H1 (cell line): ENCODE measurements around the gene MCFD2. TPM values are rescaled to one million over a fixed set of nuclear protein-coding genes. Genes with fewer than 3 reads are reported as not detected.

Experiments used
- BRCA1 ChIP-seq: IDR thresholded peaks from 2 replicates; pipeline ENCODE4 v1.6.1; 2012; ENCODE audit warnings: low read depth, low read length, improper control_type of control experiment
- FOSL1 ChIP-seq: IDR thresholded peaks from 2 replicates; pipeline ENCODE4 v1.6.1; 2011; ENCODE audit warnings: mild to moderate bottlenecking, low read depth, low read length, moderate library complexity; ENCODE audit not compliant: insufficient read depth
- KDM1A ChIP-seq: fragments of 200-600, 300-600 bp; sonication (generic); IDR thresholded peaks from 2 replicates; pipeline ENCODE4 v1.7.1; 2016; ENCODE audit warnings: mild to moderate bottlenecking, low read length, borderline replicate concordance
- POLR2A ChIP-seq, 2 experiments: IDR thresholded peaks; 1 replicate in 1 of 2; 2 replicates in 1 of 2; pipeline ENCODE4 v1.6.1; 2011; ENCODE audit warnings: low read depth in 2 of 2, low read length in 2 of 2, mild to moderate bottlenecking in 2 of 2; ENCODE audit errors: control extremely low read depth in 1 of 2
- RAD21 ChIP-seq, 2 experiments: IDR thresholded peaks in 1 of 2; conservative IDR thresholded peaks in 1 of 2; 2 replicates each; pipeline ENCODE4 v1.6.1; 2011; ENCODE audit warnings: low read depth in 2 of 2, low read length in 2 of 2, improper control_type of control experiment in 1 of 2, inconsistent platforms in 1 of 2, mild to moderate bottlenecking in 1 of 2, moderate library complexity in 1 of 2
- SAP30 ChIP-seq: fragments of 300-600 bp; sonication (generic); IDR thresholded peaks from 2 replicates; pipeline ENCODE4 v1.7.1; 2012; ENCODE audit warnings: low read length, moderate library complexity, mild to moderate bottlenecking, inconsistent platforms; ENCODE audit not compliant: insufficient read depth, insufficient replicate concordance
- SP2 ChIP-seq: IDR thresholded peaks from 2 replicates; pipeline ENCODE4 v1.6.1; 2012; ENCODE audit warnings: mild to moderate bottlenecking, low read length, inconsistent platforms
- SRF ChIP-seq: IDR thresholded peaks from 2 replicates; pipeline ENCODE4 v1.6.1; 2011; ENCODE audit warnings: mild to moderate bottlenecking, low read depth, low read length, moderate library complexity
- TAF1 ChIP-seq: IDR thresholded peaks from 2 replicates; pipeline ENCODE4 v1.6.1; 2011; ENCODE audit warnings: mild to moderate bottlenecking, low read depth, low read length
- polyA plus RNA-seq, 7 experiments: library from polyadenylated mRNA; depleted of rRNA in 3 of 7; stranded (reverse) in 5 of 7; unstranded in 2 of 7; fragments of >200 nt in 5 of 7; fragments of 200-250 nt in 2 of 7; gene quantifications; 1 replicate in 5 of 7; 2 replicates in 1 of 7; 4 replicates in 1 of 7; pipeline versions ENCODE4 v1.2.1 to v1.2.3, GENCODE V29; 2011 to 2013; ENCODE audit warnings: missing spikeins in 2 of 7, mixed read lengths in 2 of 7
- total RNA-seq: library from RNA; stranded (reverse); fragmentation: NEBNext Ultra II Directional; extraction: Animal tissue kit (Norgen Biotek cat#: 25700); gene quantifications from 2 replicates; pipeline ENCODE4 v1.2.1, GENCODE V29; 2021

The MCFD2 gene
- total and polyA plus RNA-seq, 2 of the 8 experiments (the other 6 are each of a cell fraction or from before 2014, with no cell fraction given): 35.2 to 76.2 TPM

DNA sequence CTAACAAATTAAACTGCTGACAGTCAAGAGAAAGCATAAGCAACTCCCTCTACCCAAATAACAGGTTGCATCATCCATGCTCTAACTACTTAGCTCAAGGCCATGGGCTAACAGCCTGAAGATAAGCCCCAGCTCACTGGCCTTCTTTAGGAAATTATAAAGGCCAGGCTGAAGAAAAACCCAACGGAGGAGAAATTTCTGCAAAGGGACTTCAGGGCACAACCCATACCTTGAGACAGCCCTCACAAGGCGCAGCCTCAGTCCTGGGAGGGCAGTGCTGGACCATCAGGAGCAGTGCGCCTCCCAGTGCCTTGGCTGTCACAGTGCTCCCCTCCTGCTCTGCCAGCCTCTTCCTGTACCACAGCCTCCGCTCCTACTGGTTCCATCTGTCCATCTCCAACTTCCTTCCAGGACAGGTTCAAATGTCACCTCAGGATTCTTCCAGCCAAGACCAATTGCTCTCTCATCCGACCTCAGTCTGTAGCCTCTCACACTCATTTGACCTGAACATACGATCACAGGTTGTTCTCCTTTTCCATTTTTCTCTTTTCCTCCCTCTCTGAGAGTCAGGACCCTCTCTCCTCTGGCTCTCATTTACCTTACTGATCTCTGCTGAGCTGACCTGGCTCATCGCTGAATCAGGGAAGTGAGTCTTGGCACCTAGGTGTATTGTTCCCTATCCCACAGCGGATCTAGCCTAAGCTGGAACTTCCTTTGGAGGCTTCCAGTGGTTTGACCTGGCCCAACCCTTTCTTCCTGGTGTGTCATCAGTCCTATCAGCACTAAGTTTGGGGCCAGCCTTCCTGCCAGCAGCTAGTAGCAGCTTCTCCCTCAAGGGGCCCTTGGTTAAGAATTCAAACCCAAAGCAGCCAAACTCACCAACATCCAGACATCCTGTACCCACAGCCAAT, 1.9 kb downstream of the MCFD2 start (continued):
- TF ChIP-seq FOSL1 (no peak), SP2 (no peak), BRCA1 (no peak), KDM1A (no peak), SAP30 (no peak), TAF1 (no peak), SRF (no peak), RAD21 (IDR thresholded peaks at IDR 0.05 in 1 of 2, conservative IDR thresholded peaks at IDR 0.05 in 1 of 2; ENCODE audit: low read depth in 2 of 2, low read length in 2 of 2) (peak; percentile 26 to 41; a peak in 3 of 4 replicates), POLR2A (IDR thresholded peaks at IDR 0.05; ENCODE audit: control extremely low read depth in 1 of 2, low read depth in 2 of 2, low read length in 2 of 2) (no peak)
- TF ChIP-seq, all 59 proteins: peak for 2
